ENCODE measurements around the gene MORN3.
"Not testable (repeated sequence)": the region's sequence is repeated elsewhere in the genome, so short reads cannot be mapped to it uniquely, and the experiment has no call there.

MORN3 gene

DNA sequence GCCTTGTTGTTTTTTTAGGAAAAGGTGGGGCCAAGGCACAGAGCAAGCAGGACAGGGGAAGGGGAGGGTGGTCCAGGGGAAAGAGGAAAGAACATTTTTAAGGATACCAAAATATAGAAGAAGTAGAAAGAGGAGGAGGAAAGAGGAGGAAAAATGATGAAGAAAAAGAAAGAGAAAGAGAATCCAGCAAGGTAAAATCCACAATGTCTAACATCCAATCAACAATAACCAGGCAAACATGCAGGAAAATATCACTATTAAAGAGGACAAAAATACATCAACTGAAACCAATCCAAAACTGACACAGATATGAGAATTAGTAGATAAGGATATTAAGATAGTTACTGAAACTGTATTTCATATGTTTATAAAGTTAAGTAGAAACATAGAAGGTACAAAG, 36.1 kb upstream of the MORN3 start:
- Mint-ChIP-seq H3K9me3 (no peaks in the 10 kb centered on the region), H3K36me3 (ENCODE audit: low read depth) (no peaks in the 10 kb centered on the region), H3K27ac (no peak overlapping the region), H3K4me3 (no peak overlapping the region), H3K4me1 (ENCODE audit: low read depth) (no peaks in the 10 kb centered on the region), H3K27me3 (no peaks in the 10 kb centered on the region)
- no peak for DNase-seq

DNA sequence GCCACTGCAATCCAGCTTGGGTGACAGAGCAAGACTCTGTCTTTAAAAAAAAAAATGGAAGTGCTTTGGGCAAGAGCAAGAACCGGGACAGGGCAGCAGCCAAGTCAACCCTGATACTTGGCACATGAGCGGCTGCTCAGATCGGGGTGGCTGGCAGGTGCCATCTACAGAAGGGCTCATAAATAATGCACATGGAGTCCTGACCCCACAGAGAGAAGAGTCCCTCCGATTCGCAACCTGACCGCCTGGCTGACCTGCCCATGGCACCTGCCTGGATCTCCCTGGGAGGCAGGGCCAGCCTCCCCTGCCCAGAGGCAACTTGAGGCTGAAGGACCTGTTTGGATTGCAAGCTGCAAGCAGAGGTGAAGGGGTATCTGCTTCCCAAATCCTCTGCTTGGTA, 33.5 kb upstream of the MORN3 start:
- Mint-ChIP-seq H3K4me1 (ENCODE audit: low read depth) (no peaks in the 10 kb centered on the region), H3K27me3 (no peaks in the 10 kb centered on the region), H3K4me3 (no peak overlapping the region)

DNA sequence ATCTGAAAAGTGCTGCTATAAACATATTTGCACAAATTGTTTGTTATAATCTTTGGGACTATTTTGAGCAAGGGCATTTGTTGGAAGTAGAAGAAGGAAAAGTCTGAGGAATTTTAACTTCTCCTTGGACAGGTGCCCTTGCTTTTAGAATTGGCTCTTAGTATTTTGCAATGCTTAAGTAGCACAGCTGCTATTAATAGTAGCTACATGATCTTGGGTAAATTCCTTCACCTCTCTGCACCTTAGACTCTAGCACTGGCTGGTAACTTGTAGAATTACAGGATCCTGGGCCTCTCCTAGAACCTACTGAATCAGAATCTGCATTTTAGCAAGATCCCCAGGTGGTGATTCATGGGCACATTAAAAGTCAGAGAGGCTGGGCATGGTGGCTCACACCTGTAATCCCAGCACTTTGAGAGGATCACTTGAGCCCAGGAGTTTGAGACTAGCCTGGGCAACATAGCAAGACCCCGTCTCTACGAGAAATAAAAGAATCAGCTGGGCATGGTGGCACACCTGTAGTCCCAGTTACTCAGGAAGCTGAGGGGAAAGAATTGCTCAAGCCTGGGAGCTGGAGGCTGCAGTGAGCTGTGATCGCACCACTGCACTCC, 32.3 kb upstream of the MORN3 start:
- no peaks in the 10 kb centered on the region for H3K9me3 Mint-ChIP-seq
- DNase-seq = no peak
- H3K27me3 Mint-ChIP-seq = no peaks in the 10 kb centered on the region
- peaks cover 1% of the 10 kb centered on the region for H3K4me1 Mint-ChIP-seq (ENCODE audit: low read depth)
- H3K4me3 Mint-ChIP-seq = no peak overlapping the region
- no peak overlapping the region for H3K27ac Mint-ChIP-seq
- H3K36me3 Mint-ChIP-seq (ENCODE audit: low read depth) = no peaks in the 10 kb centered on the region

More for the DNA sequence above, 33.5 kb upstream of the MORN3 start:
- H3K36me3 Mint-ChIP-seq (ENCODE audit: low read depth) = no peaks in the 10 kb centered on the region
- no peak overlapping the region for H3K27ac Mint-ChIP-seq
- H3K9me3 Mint-ChIP-seq = no peaks in the 10 kb centered on the region
- DNase-seq = no peak

- not testable (repeated sequence) for H3K36me3 Mint-ChIP-seq (ENCODE audit: low read depth); H3K27me3 Mint-ChIP-seq; H3K27ac Mint-ChIP-seq; H3K4me3 Mint-ChIP-seq; H3K9me3 Mint-ChIP-seq; DNase-seq; H3K4me1 Mint-ChIP-seq (ENCODE audit: low read depth)
These were observed 28.4 kb upstream of the MORN3 start for GRCh38 chr12:121697861-121698260.

DNA sequence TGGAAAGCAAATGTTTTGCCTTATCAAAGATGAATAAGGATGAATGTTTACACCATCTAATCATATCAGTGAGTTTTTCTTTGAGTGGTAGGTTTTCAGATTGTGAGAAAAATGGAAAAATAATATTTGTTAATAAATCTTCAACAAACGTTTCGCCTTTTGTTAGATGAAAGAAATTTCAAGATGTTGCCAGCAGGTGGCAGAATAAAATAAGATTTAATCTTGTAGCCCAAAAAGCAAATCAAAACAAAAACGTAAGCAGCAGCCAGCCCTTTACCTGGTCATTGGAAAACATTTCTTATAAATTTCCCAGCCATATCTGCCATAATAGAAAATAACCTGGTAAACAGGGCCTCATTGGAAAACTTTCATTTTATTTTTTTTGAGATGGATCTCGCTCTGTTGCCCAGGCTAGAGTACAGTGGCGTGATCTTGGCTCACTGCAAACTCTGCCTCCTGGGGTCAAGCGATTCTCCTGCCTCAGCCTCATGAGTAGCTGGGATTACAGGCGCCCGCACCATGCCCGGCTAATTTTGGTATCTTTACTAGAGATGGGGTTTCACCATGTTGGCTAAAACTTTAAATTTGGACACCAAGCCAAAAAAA, 27.7 kb upstream of the MORN3 start:
- DNase-seq = no peak

DNA sequence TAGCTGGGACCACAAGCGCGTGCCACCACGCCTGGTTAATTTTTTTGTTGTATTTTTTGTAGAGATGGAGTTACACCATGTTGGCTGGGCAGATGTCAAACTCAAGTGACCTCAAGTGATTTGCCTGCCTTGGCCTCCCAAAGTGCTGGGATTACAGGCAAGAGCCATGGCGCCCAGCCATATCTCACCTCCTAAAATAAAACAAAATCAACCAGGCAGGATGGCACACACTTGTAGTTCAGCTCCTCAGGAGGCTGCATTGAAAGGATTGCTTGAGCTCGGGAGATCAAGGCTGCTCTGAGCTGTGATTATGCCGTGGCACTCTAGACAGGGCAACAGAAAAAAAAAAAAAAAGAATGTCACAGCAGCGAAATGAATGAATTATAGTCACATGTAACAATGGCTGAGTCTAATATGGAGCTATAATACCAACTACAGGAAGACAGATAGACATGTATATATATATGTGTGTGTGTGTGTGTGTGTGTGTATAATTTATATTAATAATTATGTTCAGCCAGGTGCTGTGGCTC, 23.8 kb upstream of the MORN3 start:
- H3K27me3 Mint-ChIP-seq = no peaks in the 10 kb centered on the region
- peaks cover 4% of the 10 kb centered on the region for H3K4me1 Mint-ChIP-seq (ENCODE audit: low read depth)
- no peak for DNase-seq
- H3K27ac Mint-ChIP-seq = no peak overlapping the region
- no peaks in the 10 kb centered on the region for H3K36me3 Mint-ChIP-seq (ENCODE audit: low read depth)
- H3K9me3 Mint-ChIP-seq = no peaks in the 10 kb centered on the region
- H3K4me3 Mint-ChIP-seq = no peak overlapping the region

More for the DNA sequence above, 27.7 kb upstream of the MORN3 start:
- no peaks in the 10 kb centered on the region for H3K36me3 Mint-ChIP-seq (ENCODE audit: low read depth)
- H3K27ac Mint-ChIP-seq = no peak overlapping the region
- no peaks in the 10 kb centered on the region for H3K9me3 Mint-ChIP-seq
- no peak overlapping the region for H3K4me3 Mint-ChIP-seq
- no peaks in the 10 kb centered on the region for H3K27me3 Mint-ChIP-seq
- peaks cover 1% of the 10 kb centered on the region for H3K4me1 Mint-ChIP-seq (ENCODE audit: low read depth)

- H3K4me1 Mint-ChIP-seq (ENCODE audit: low read depth); H3K27me3 Mint-ChIP-seq; H3K27ac Mint-ChIP-seq; DNase-seq; H3K9me3 Mint-ChIP-seq; H3K36me3 Mint-ChIP-seq (ENCODE audit: low read depth); H3K4me3 Mint-ChIP-seq: not testable (repeated sequence)
These were observed 23.3 kb upstream of the MORN3 start for GRCh38 chr12:121692744-121693143.

GRCh38 chr12:121689430-121689829, 20.0 kb upstream of the MORN3 start:
- Mint-ChIP-seq H3K27me3 (no peaks in the 10 kb centered on the region), H3K27ac (no peak overlapping the region)

DNA sequence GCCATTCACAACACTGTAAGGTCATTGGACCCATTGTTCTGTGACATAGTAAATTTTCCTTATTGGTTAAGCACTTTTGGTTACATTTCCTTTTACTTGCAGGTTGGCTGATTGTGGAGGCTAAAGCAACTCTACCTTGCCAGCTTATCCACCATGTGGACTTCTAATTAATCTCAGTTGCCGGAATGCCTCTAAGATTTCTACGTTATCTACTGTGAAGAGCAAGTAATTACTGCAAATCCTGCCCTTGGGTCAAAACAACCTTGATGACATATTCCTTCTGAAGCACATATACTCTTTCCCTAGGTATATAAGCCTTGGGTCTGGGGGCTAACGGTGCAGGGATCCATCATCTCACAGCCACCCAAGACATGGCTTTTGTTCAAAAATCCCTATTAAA, 19.5 kb upstream of the MORN3 start:
- H3K27ac Mint-ChIP-seq = no peak overlapping the region
- no peak overlapping the region for H3K4me3 Mint-ChIP-seq
- DNase-seq = no peak
- H3K36me3 Mint-ChIP-seq (ENCODE audit: low read depth) = no peaks in the 10 kb centered on the region
- no peaks in the 10 kb centered on the region for H3K27me3 Mint-ChIP-seq
- no peaks in the 10 kb centered on the region for H3K9me3 Mint-ChIP-seq
- peaks cover 13% of the 10 kb centered on the region for H3K4me1 Mint-ChIP-seq (ENCODE audit: low read depth)

More at GRCh38 chr12:121689430-121689829, 20.0 kb upstream of the MORN3 start:
- Mint-ChIP-seq H3K9me3 (no peaks in the 10 kb centered on the region), H3K4me1 (ENCODE audit: low read depth) (peaks cover 13% of the 10 kb centered on the region), H3K36me3 (ENCODE audit: low read depth) (no peaks in the 10 kb centered on the region), H3K4me3 (no peak overlapping the region)
- no peak for DNase-seq

DNA sequence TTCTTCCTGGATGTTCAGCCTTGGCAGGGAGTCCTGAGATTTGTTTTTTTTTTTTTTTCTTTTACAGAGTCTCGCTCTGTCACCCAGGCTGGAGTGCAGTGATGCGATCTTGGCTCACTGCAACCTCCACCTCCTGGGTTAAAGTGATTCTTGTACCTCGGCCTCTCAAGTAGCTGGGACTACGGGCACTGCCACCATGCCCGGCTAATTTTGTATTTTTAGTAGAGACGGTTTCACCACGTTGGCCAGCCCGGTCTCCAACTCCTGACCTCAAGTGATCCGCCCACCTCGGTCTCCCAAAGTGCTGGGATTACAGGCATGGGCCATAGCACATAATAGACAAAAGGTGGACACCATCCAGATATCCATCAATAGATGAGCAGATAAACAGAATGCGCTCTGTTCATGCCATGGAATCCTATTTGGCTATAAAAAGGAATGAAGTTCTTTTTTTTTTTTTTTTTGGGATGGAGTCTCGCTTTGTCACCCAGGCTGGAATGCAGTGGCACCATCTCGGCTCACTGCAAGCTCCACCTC, 10.3 kb upstream of the MORN3 start:
- H3K4me3 Mint-ChIP-seq; H3K9me3 Mint-ChIP-seq; H3K4me1 Mint-ChIP-seq (ENCODE audit: low read depth); H3K36me3 Mint-ChIP-seq (ENCODE audit: low read depth); H3K27ac Mint-ChIP-seq; H3K27me3 Mint-ChIP-seq; DNase-seq: not testable (repeated sequence)

DNA sequence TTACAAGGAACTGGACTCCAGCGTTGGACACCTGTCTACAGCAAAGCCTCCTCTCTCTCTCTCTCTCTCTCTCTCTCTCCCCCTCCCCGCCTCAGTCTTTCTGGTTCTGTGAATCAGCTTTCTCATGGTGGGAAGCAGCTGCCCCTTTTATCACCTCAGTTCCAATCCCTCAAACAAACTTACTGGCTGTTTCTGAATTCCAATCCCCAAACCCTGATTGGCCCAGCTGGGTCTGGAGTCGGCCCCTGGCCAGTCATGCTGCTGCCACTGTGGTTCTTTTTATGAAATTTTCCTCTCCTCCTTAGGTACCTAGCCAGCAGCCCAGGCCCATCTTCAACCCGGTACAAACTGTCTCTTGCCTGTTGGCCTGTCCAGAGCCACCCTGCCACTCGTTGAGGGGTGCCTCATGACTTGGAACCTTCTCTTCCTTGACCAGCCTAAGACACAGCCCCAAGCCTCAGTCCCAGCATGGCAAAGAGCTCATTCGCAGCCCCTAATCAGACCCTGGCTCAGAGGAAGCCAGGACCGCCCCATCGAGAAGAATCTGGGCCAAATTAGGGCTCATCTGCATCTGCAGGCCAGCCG, 9.4 kb upstream of the MORN3 start:
- peak overlapping the region; percentile 42 for H3K27ac Mint-ChIP-seq
- no peaks in the 10 kb centered on the region for H3K27me3 Mint-ChIP-seq
- no peaks in the 10 kb centered on the region for H3K9me3 Mint-ChIP-seq
- H3K4me1 Mint-ChIP-seq (ENCODE audit: low read depth) = peaks cover 3% of the 10 kb centered on the region
- H3K4me3 Mint-ChIP-seq = no peak overlapping the region
- H3K36me3 Mint-ChIP-seq (ENCODE audit: low read depth) = no peaks in the 10 kb centered on the region
- DNase-seq = no peak

DNA sequence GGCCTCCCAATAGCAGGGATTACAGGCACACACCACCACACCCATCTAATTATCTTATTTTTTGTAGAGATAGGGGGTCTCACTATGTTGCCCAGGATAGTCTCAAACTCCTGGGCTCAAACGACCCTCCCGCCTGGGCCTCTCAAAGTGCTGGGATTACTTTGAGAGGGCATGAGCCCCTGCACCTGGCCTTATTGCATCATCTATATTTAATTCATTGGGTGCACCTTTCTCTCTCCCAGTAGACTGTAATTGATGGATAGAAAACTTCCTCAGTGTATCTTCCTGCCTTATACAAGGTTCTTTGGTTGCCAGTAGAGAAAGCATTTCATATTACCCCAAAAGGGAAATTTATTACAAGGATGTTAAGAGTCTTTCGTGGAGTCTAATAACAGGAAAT, 8.9 kb upstream of the MORN3 start:
- Mint-ChIP-seq H3K4me3 (no peak overlapping the region), H3K9me3 (no peaks in the 10 kb centered on the region), H3K4me1 (ENCODE audit: low read depth) (peaks cover 7% of the 10 kb centered on the region), H3K36me3 (ENCODE audit: low read depth) (no peaks in the 10 kb centered on the region), H3K27me3 (no peaks in the 10 kb centered on the region), H3K27ac (no peak overlapping the region)
- no peak for DNase-seq

- H3K27me3 Mint-ChIP-seq = no peaks in the 10 kb centered on the region
These were observed 6.7 kb upstream of the MORN3 start for GRCh38 chr12:121676190-121676589.

GRCh38 chr12:121673013-121673511, 3.6 kb upstream of the MORN3 start:
- H3K27ac Mint-ChIP-seq = peak overlapping the region; percentile 98
- DNase-seq = no peak

More at GRCh38 chr12:121676190-121676589, 6.7 kb upstream of the MORN3 start:
- no peak for DNase-seq
- H3K27ac Mint-ChIP-seq = peak overlapping the region; percentile 52
- H3K36me3 Mint-ChIP-seq (ENCODE audit: low read depth) = no peaks in the 10 kb centered on the region
- no peak overlapping the region for H3K4me3 Mint-ChIP-seq
- H3K9me3 Mint-ChIP-seq = no peaks in the 10 kb centered on the region
- peaks cover 23% of the 10 kb centered on the region for H3K4me1 Mint-ChIP-seq (ENCODE audit: low read depth)

More at GRCh38 chr12:121673013-121673511, 3.6 kb upstream of the MORN3 start:
- H3K4me3 Mint-ChIP-seq = peak overlapping the region; percentile 83
- H3K9me3 Mint-ChIP-seq = no peaks in the 10 kb centered on the region
- no peaks in the 10 kb centered on the region for H3K27me3 Mint-ChIP-seq
- no peaks in the 10 kb centered on the region for H3K36me3 Mint-ChIP-seq (ENCODE audit: low read depth)
- H3K4me1 Mint-ChIP-seq (ENCODE audit: low read depth) = peaks cover 30% of the 10 kb centered on the region

Data from activated T-cell treated with anti-CD3 and anti-CD28 coated beads, Interleukin-2, amount 50 U/mL, for 24 hours (primary cell).